Stimulated activated CD4-positive, alpha-beta T cell treated with anti-CD3 and anti-CD28 coated beads, Interleukin-15, amount 100 ng/mL, for 1 hour (primary cell): ENCODE data around the gene MRPL2.

Experiments
- DNase-seq, 2 donors: peaks; one replicate each; pipeline ENCODE4 v3.0.0-alpha.2; 2020; ENCODE audit warnings: low read depth in 1 of 2, low spot score in 1 of 2

MRPL2 gene

GRCh38 chr6:43021270-43022047, 37.8 kb downstream of the MRPL2 start, which contains the start of gene RRP36:
Gene RRP36 (plus strand): TSS chr6:43021623. CDS start chr6:43021655, 32 bp downstream.
- peak; percentile 40 to 67 for DNase-seq

- no peak for DNase-seq
Measured at GRCh38 chr6:43020847-43021246, 38.4 kb downstream of the MRPL2 start.

GRCh38 chr6:43020052-43020705, 39.1 kb downstream of the MRPL2 start:
- no peak for DNase-seq

DNA sequence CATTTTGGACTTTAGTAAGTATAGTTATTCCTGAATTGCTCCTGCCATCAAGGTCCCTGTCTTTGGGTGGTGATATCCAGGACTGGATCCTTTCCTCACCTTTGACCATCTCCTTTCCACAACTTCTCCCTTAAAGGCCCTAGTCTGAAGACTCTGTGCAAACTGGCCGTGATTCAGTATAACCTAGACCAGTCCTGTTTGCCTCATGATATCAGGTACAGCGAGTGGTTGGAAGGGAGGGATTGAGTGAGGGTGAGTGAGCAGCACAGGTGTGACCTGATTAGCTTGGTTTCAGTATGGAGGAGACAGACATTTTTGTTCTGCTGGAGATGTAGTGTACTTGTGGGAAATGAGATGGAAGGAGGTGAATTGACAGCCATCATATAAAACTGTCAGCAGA, 40.1 kb downstream of the MRPL2 start:
- DNase-seq, result no peak

- no peak for DNase-seq
Measured at GRCh38 chr6:43016943-43017334, 42.3 kb downstream of the MRPL2 start.

DNA sequence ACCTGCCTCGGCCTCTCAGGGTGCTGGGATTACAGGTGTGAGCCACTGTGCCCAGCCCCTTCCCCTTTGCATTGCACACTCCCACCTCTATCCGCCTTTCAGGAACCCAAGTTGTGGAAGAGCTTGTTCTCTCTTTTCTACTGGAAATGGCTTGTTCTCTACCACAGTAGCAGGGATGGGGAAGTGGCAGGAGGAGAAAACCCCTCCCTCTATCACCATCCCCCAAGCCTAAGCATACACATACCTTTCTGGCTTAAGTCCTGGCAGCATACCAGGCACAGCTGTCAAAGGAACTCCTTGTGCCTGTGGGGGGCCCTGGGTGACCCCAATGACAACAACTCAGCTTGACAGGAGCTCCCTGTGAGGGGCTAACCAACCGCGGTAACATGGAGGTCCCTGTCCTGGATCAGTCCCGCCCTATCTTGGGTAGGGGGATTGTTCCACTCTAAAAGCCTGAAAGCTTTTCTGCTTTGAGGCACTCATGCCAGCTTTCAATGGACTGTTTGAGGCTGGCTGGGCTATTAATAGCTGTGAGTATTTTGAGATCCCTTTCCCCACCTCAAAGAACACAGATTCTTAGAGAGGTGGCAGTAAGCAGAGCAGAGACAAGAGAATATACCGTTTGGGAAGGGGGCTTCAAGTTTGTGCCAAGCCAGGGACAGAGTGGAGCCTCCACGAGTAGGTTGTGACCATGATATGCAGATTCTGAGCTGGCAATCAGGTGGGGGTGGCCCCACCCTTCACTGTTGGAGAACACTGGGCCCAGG, 42.9 kb downstream of the MRPL2 start:
- DNase-seq, result no peak

- DNase-seq, result no peak
Measured at GRCh38 chr6:43014434-43014909, 44.8 kb downstream of the MRPL2 start.

DNA sequence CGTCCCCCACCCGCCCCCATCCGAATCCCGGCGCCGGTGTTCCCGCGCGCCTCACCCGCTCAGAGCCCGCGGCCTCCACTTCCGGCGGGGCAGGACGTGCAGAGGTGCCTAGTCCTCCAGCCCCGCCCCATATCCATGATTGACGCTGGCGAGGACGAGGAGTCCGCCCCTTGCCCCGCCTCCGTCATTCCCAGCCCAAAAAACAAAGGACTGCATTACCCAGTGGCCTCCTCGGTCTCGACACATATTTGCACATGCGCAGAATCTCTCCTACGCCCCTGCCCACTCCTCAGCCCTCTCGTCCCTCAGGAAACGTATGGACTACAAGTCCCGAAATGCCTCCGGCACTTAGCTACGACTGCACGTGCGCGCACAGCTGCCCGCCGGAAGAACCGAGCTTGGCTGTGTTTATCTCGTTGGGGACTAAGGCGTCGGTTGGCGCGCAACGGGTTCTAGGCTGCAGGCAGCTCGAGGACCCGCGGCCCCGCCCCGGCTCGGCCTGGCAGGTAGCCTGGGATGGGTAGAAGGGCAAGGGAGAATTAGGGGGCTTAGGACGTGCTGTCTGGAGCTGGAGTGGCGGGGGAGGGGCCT, 45.3 kb downstream of the MRPL2 start, which contains the start of the genes KLHDC3 and MEA1:
Gene KLHDC3 (plus strand): TSS at position 407 of the 591 bp plus-strand sequence. CDS start 2,944 bp downstream, outside the sequence.
Gene MEA1 (minus strand): TSS at position 104 of the 591 bp plus-strand sequence. CDS start 133 bp downstream, outside the sequence.
- DNase-seq, result peak; percentile 96 to 97

DNA sequence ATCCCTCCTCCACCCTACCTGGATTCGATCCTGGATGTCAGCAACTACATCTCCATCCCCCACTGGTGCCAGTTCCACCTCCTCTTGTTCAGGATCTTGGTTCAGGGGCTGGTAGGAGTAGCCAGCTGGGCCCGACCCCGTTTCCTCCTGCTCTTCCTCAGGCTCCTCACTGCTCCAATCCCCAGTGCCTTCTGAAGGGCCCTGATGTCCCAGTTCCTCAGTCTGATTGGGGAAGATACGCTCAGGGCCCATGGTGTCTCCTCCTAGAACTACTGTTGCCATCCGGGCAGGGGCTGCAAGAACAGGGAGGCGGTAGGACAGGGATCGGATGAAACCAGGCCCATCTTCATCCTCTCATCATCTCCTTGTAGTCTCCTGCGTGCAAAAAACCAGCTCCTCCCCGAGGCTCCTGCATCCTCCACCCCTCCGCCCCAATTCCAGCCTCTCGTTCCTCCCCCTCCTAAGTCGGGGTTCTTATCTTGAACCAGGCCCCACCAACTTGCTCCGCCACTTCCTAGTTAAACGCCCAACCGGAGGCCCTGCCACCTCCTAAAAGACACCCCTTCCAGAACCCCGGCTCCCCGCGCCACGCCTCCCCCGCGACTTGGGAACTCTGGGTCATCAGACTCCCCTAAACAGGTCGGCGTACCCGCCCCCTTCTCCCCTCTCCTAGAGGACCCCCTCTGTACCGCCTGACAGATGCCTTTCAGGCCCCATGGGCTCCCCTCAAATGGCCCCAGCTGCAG, 46.0 kb downstream of the MRPL2 start:
- DNase-seq, result no peak

GRCh38 chr6:43012364-43012763, 46.9 kb downstream of the MRPL2 start:
- DNase-seq, result no peak

DNA sequence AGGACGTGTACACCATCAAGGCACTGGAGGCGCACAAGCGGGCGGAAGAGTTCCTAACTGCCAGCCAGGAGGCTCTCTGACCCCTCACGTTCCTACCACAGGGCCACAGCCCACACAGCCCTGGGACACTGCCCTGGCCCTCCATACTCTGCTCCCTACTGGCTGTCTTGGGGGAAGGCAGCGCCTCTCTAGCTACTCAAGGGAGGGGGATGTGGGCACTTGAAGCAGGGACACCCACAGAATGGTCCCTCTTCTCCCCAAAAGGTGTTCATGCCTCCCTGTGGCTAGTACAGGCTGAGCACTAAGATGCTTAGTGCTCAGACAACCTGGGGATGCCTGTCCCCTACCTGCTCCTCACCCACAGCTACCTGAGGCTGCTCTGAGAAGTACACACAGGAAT, 48.0 kb downstream of the MRPL2 start:
- no peak for DNase-seq

GRCh38 chr6:43009124-43009523, 50.1 kb downstream of the MRPL2 start:
- DNase-seq, result no peak

DNA sequence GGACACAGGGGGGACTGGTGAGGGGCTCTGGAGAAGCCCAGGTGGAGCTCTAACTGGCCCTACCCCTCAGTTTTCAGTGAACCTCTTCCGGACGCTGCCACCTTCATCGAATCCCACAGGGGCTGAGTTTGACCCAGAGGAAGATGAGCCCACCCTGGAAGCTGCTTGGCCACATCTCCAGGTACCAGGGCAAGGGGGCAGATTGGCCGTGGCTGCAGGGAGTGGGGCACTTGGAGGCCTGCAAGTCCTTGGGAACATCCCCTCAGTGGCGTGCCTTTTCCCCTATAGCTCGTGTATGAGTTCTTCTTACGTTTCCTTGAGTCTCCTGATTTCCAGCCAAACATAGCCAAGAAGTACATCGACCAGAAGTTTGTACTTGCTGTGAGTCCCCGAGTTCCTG, 52.1 kb downstream of the MRPL2 start:
- no peak for DNase-seq

DNA sequence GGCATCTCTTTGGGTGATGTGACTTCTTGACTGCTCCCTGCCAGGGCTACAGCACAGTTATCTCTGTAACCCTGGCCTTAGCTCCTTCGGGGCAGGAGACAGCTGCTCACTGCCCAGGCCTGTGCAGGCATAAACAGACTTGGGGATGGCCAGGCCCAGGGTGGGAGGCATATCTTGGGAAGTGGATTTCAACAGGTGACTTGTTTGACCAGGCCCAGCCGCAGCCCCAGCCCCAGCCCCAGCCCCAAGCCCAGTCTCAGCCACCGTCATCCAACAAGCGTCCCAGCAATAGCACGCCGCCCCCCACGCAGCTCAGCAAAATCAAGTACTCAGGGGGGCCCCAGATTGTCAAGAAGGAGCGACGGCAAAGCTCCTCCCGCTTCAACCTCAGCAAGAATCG, 53.0 kb downstream of the MRPL2 start:
- no peak for DNase-seq

- DNase-seq, result no peak
Measured at GRCh38 chr6:43005844-43006243, 53.4 kb downstream of the MRPL2 start.
